Measurements from ENCODE around the gene PRDX2.

The PRDX2 gene

DNA sequence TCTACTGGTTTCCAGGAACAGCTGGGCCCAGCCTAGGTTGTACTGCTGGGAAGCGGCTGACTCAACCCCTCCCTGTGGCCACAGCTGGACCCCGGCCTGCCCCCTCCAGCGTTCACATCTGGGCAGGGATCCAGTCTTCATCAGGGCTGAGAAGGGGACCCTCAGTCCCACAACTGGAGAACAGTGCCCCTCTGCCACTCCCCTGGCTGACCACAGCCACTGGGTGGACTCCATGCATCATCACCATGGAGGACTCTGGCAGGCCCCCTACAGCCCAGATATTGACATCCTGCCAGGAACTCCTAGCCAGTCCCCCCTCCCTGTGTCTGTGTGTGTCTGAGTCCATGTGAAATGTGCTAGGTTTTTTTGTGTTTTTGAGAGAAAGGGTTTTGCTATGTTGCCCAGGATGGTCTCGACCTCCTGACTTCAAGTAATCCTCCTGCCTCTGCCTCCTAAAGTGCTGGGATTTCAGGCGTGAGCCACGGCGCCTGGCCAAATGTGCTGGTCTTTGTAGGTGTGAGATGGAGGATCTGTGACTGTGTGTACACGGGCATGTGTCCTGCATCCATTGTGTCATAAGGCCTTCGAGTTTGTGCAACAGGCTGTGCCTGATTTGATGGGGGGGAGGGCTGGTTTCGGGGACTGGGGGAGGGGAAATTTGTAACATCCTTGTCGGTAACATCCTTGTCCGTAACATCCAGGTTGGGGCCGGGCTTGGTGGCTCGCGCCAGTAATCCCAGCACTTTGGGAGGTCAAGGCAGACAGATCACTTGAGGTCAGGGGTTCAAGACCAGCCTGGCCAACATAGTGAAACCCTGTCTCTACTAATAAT, 22.2 kb downstream of the PRDX2 start:
- no peak for DNase-seq (ENCODE audit: low spot score)

- no peak for DNase-seq (ENCODE audit: low spot score)
These were observed 22.8 kb downstream of the PRDX2 start for GRCh38 chr19:12778905-12779161.

DNA sequence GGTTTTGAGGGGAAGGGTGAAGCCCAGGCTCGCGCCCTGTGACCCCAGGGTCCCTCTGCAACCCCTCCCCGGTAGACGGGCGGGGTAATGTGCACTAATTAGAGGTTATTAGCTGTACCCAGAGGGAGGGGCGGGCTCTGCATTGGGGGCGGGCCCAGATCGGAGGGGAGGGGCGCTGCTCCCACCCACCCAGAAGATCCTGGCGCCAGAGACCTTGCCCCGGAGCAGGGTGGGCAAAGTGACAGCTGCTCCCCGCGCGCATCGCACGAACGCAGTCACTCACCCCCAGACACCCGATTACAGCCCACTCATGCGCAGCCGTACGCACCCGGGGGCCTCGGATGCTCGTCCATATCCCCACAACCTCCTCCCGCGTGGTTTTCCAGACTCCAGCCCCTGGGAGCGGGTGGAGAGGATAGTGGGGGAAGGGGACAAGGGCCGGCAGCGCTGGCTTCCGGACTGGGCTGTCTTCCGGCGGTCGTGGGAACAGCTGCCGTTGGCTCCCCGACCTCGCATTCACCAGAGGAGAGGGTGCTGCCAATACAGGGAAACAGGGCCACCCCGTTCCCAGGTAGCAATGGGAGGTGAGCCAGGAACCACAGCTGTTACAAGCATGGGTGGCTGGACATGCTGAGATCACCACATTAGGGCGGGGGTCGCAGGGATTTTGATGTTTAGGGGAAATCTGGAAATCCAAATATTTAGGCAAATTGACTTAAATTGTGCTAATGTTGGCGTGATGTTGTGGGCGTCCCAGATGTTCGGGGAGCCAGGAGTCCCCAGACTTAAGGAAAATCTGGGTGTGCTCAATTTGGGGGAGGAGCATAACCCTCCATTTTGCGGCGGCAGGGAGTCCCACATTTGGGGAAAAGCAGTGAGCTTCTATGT, 23.3 kb downstream of the PRDX2 start:
- DNase-seq (ENCODE audit: low spot score) = no peak

DNA sequence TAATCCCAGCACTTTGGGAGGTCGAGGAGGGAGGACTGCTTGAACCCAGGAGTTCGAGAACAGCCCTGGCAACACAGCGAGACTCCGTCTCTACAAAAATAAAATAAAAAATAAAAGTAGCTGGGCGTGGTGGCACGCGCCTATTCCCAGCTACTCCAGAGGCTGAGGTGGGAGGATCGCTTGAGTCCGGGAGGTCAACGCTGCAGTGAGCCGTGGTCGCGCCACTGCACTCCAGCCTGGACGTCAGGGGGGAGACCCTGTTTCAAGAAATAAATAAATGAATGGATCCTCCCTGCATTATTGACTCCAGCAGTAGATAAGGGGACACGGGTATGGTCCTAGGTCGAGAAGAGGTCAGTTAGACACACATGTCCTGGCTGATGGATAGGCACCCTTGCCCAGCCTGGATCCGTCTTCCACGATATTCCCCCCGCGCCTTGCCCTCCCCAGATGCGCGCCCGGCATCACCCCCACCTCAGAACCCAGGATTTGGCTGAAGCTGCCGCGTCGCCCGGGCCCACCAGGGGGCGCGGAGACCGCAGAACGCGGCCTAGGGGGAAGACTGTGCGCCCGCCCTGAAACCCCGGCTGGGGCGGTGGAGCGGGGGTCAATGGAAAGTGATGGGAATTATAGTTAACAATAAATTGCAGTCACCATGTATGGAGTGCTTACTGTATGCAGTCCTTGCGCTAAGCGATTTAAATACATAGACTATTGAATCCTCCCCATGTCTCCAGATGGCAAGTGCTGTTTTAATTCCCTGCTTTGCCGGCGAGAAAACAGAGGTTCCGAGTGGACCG, 24.2 kb downstream of the PRDX2 start:
- DNase-seq (ENCODE audit: low spot score) = peak; percentile 83

DNA sequence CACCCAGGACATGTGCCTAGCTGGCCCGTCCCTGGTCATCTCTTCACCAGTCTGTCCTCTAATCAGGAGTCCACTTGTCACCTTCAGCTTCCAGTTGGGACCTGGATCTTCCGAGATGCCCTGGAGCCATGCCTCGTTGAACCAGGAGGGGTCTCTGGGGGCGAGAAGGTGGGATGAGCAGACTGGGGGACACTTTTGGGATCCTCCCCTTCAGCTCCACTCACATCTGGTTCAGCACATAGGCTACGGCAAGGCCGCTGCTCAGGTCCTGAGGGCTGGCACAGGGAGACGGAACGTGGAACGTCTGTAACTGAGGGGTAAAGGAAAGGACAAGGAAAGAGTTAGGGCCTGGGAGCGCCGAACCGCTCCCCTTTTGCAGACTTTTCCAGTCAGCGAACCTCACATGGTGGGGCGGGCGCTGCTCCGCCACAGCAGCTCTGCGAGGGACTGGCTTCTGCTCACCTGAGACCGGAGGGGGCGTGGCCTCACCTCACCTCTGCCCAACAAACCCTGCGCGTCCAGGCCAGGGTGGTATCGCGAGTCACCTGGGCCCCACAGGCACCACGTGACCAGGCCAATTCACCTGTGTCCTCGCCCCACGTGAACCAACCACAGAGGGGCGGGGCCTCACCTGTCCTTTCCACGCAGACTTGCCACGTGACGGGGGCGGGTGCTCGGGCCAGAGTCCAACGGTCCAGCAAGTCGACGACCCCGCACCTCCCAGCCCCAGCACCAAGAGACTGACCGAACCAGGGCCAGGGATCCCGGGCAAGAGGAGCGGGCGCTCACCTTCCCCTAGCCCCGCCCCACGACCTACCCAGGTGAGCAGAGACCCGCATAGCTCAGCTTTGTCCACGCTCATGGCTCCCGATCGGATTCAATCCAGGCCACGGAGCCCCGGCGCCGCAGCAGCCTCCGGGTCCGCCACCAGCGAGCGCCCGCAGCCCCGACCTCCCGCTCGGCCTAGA, 26.7 kb downstream of the PRDX2 start, which contains the start of gene HOOK2:
TSS of gene HOOK2 (minus strand) at position 965 of the 968 bp plus-strand sequence. CDS start at position 862, 103 bp downstream.
- no peak for DNase-seq (ENCODE audit: low spot score)

GRCh38 chr19:12773571-12773970, 28.0 kb downstream of the PRDX2 start:
- DNase-seq (ENCODE audit: low spot score) = no peak

- DNase-seq (ENCODE audit: low spot score) = no peak
These were observed 29.3 kb downstream of the PRDX2 start for GRCh38 chr19:12772323-12772722.

DNA sequence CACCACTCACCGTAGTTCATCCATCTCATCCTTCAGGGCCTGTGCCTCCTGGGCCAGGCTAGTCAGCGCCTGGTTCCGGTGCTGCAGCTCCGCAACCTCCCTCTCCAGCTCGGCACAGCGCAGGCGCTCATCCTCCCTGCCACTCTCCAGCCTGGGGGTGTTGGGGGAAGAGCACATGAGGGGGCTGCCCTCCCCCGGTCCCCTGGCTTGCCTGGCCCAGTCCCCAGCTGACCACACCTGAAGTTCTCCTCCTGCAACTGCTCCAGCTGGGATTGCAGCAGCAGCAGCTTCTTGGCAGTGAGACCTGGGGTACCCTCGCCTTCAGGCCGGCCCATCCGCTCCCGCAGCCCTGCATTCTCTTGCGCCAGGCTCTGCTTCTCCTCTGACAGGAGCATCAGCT, 30.7 kb downstream of the PRDX2 start:
- DNase-seq (ENCODE audit: low spot score) = no peak

DNA sequence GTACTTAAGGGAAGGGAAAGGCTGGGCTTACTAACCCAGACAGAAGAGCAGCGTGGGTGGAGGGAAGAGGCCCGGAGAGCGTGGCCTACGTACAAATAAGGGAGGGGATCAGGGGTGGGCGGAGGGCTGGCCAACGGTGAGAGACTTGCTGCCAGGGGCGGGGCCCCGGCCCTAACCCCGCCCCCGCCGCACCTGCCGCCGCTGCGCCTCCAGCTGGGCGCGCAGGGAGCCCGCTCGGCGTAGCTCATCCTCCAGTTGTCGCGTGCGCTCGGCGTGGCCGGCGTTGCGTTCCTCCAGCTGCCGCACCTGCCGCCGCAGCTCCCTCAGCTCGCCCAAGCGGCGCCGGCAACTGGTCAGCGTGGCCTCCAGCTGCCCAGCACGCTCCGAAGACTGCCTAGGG, 31.9 kb downstream of the PRDX2 start:
- DNase-seq (ENCODE audit: low spot score) = peak; percentile 86

GRCh38 chr19:12767666-12768065, 33.9 kb downstream of the PRDX2 start:
- DNase-seq (ENCODE audit: low spot score) = no peak

- DNase-seq (ENCODE audit: low spot score) = no peak
These were observed 34.5 kb downstream of the PRDX2 start for GRCh38 chr19:12767150-12767549.

DNA sequence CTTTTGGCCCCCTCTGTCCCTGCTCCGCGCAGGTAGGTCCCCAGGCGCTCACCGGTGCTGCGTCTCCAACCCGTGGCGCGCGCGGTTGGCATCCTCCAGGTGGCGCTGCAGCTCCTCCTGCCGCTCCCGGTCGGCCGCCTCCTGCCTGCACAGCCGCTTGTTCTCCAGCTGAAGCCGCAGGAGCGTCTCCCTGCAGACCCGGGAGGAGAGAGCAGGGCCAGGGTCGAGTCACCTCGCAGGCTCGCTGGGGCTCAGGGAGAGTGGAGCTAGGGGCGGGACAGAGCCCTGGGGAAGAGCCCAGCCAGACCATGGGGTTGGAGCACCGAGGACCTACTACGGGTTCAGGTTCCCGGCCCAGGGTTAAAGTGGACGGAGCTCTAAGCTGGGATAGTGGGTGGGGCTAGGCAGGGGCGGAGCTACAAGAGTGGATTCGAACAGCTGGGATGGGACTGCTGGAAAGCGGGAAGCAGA, 35.5 kb downstream of the PRDX2 start:
- DNase-seq (ENCODE audit: low spot score) = peak; percentile 69

- DNase-seq (ENCODE audit: low spot score) = no peak
These were observed 36.9 kb downstream of the PRDX2 start for GRCh38 chr19:12764698-12765097.

- no peak for DNase-seq (ENCODE audit: low spot score)
These were observed 38.5 kb downstream of the PRDX2 start for GRCh38 chr19:12763100-12763499.

- no peak for DNase-seq (ENCODE audit: low spot score)
These were observed 41.9 kb downstream of the PRDX2 start for GRCh38 chr19:12759686-12760085.

DNA sequence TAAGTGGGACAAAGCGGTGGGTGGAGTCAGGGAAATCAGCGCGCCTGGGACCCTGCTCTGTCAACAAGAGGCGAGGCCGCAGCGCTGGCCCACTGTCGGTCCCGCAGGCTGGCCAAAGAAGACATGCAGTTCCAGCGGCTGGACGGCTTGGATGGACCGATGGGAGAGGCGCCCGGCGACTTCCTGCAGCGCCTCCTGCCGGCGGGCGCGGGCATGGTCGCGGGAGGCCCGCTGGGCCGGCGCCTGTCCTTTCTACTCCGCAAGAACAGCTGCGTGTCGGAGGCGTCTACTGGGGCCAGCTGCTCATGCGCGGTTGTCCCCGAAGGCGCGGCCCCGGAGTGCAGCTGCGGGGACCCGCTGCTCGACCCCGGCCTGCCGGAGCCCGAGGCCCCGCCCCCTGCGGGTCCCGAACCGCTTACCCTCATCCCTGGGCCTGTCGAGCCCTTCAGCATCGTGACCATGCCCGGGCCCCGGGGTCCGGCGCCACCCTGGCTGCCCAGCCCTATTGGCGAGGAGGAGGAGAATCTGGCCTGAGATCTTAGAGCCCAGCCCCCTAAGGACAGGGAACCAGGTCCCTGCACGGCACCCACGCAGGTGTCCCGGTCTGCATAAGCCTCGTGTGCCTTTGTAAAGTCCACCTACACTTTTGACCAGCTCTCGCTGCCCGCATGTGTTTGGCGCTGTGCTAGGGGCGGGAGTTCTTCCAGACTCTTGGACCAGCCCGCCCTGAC, 43.9 kb downstream of the PRDX2 start:
- peak; percentile 81 for DNase-seq (ENCODE audit: low spot score)

GRCh38 chr19:12756150-12756883, 45.3 kb downstream of the PRDX2 start:
- DNase-seq (ENCODE audit: low spot score) = no peak

GRCh38 chr19:12754465-12755196, 47.0 kb downstream of the PRDX2 start:
- no peak for DNase-seq (ENCODE audit: low spot score)

Measured in germinal center (tissue), 1 donor.